HepG2 (cell line): Measurements from ENCODE around the gene DPF1. TPM values are rescaled to one million over a fixed set of nuclear protein-coding genes. Genes with fewer than 3 reads are reported as not detected.

Experiments used
- ATAC-seq: fragments of 200-7000 bp; cut with Tn5 transposase; 3 replicates; pipeline ENCODE4 v1.9.1; 2020; ENCODE audit warnings: mild to moderate bottlenecking, moderate library complexity
- BruUV-seq: library from RNA; stranded (reverse); fragments of 400-500 nt; replicated peaks from 2 replicates; lab custom pipeline; 2021; lab: Mats Ljungman, UMichigan
- CTCF ChIA-PET: fragments of 300-600 bp; formaldehyde crosslinking; extraction: SDS; loops from one replicate; lab custom pipeline; 2021; ENCODE audit warnings: low total read pairs, inconsistent platforms, low intra/inter-chr PET ratio; lab: Yijun Ruan, JAX
- POLR2A ChIA-PET: fragments of 350-600 bp; sonication (Branson Sonifier 250); formaldehyde crosslinking; loops from one replicate; lab custom pipeline; 2020; ENCODE audit warnings: antibody characterized with exemption, inconsistent platforms; lab: Yijun Ruan, JAX
- DNase-seq: peaks from one replicate; pipeline ENCODE4 v3.0.0-alpha.2; 2015; ENCODE audit warnings: low spot score
- FAIRE-seq: peaks from 3 replicates; lab custom pipeline; 2011; peaks lifted over from hg19 to GRCh38; lab: Jason Lieb, UNC
- H2AFZ ChIP-seq: one replicate; pipeline ENCODE4 v1.6.1; 2011; ENCODE audit warnings: low read length, inconsistent platforms
- H3K27ac ChIP-seq: fragments of 300-600 bp; 3 replicates; pipeline ENCODE4 v1.8.0; 2011; ENCODE audit warnings: mixed run types, mild to moderate bottlenecking, mixed read lengths, low read length, inconsistent platforms; ENCODE audit not compliant: insufficient read depth; ENCODE audit errors: extremely low read length
- H3K27me3 ChIP-seq, 2 experiments: fragments of 200-600 bp in 1 of 2; 2 replicates in 1 of 2; 3 replicates in 1 of 2; pipeline versions ENCODE4 v1.6.0 to v1.8.0; 2011; ENCODE audit warnings: low read length in 2 of 2, mild to moderate bottlenecking in 2 of 2, moderate library complexity in 2 of 2, inconsistent platforms in 1 of 2; ENCODE audit not compliant: insufficient read depth in 2 of 2, control insufficient read depth in 1 of 2
- H3K36me3 ChIP-seq, 2 experiments: fragments of 200-600 bp in 1 of 2; replicated peaks in 1 of 2; 2 replicates in 1 of 2; 3 replicates in 1 of 2; pipeline versions ENCODE4 v1.5.1 to v1.8.0; 2011; ENCODE audit warnings: low read length in 2 of 2, inconsistent platforms in 1 of 2; ENCODE audit not compliant: insufficient read depth in 2 of 2, control insufficient read depth in 1 of 2
- H3K4me1 ChIP-seq: 2 replicates; pipeline ENCODE4 v1.5.1; 2012; ENCODE audit warnings: low read length, inconsistent platforms; ENCODE audit not compliant: insufficient read depth
- H3K4me2 ChIP-seq: 2 replicates; pipeline ENCODE4 v1.6.0; 2011; ENCODE audit warnings: low read depth, low read length, inconsistent platforms
- H3K4me3 ChIP-seq, 3 experiments: fragments of 200-600 bp in 1 of 3; sonication (generic), shearing (Covaris generic) in 1 of 3; replicated peaks in 1 of 3; 2 replicates each; pipeline ENCODE4 v1.5.1; 2011 to 2016; ENCODE audit warnings: low read length in 3 of 3, inconsistent platforms in 2 of 3, low read depth in 2 of 3, mild to moderate bottlenecking in 2 of 3, control low read depth in 1 of 3, mixed read lengths in 1 of 3; ENCODE audit not compliant: insufficient read depth in 1 of 3
- H3K79me2 ChIP-seq: one replicate; pipeline ENCODE4 v1.6.1; 2011; ENCODE audit warnings: low read length, inconsistent platforms; ENCODE audit not compliant: insufficient read depth
- H3K9ac ChIP-seq: 2 replicates; pipeline ENCODE4 v1.6.0; 2011; ENCODE audit warnings: mild to moderate bottlenecking, low read depth, low read length, inconsistent platforms; ENCODE audit not compliant: insufficient read depth
- H3K9me3 ChIP-seq: 2 replicates; pipeline ENCODE4 v1.5.1; 2012; ENCODE audit warnings: mild to moderate bottlenecking, low read length
- H4K20me1 ChIP-seq: 2 replicates; pipeline ENCODE4 v1.6.0; 2011; ENCODE audit warnings: inconsistent platforms, mild to moderate bottlenecking, low read length, moderate library complexity; ENCODE audit not compliant: insufficient read depth
- GATAD1 ChIP-seq: IDR thresholded peaks from 2 replicates; pipeline ENCODE4 v1.6.1; 2016; ENCODE audit warnings: missing genetic modification reagents, missing compliant biosample characterization
- HIVEP1 ChIP-seq: sonication (generic); formaldehyde crosslinking; IDR thresholded peaks from 2 replicates; pipeline ENCODE4 v1.4.0; 2020; ENCODE audit warnings: mild to moderate bottlenecking, missing genetic modification reagents
- MTA3 ChIP-seq: sonication (generic); formaldehyde crosslinking; IDR thresholded peaks from 2 replicates; pipeline ENCODE4 v1.4.0; 2020; ENCODE audit warnings: missing genetic modification reagents
- NFKBIZ ChIP-seq: IDR thresholded peaks from 2 replicates; pipeline ENCODE4 v1.6.1; 2018; ENCODE audit warnings: missing genetic modification reagents, missing compliant biosample characterization
- NKX3-1 ChIP-seq: sonication (generic); formaldehyde crosslinking; IDR thresholded peaks from 2 replicates; pipeline ENCODE4 v1.5.0; 2020; ENCODE audit warnings: missing genetic modification reagents
- PCBP2 ChIP-seq: fragments of 200-400 bp; formaldehyde crosslinking; optimal IDR thresholded peaks from 2 replicates; pipeline ENCODE3; 2018; ENCODE audit warnings: low read length, low read depth; ENCODE audit not compliant: poor library complexity, severe bottlenecking
- RARA ChIP-seq: IDR thresholded peaks from 2 replicates; pipeline ENCODE4 v1.6.1; 2016; ENCODE audit warnings: missing genetic modification reagents, missing compliant biosample characterization
- ZFAT ChIP-seq: sonication (generic); formaldehyde crosslinking; conservative IDR thresholded peaks from 2 replicates; pipeline ENCODE4 v1.8.1; 2023; ENCODE audit warnings: missing genetic modification reagents, inconsistent platforms
- ZNF18 ChIP-seq: sonication (generic); formaldehyde crosslinking; IDR thresholded peaks from 2 replicates; pipeline ENCODE4 v1.8.0; 2022; ENCODE audit warnings: mild to moderate bottlenecking, missing genetic modification reagents; ENCODE audit not compliant: insufficient replicate concordance
- ZSCAN25 ChIP-seq: sonication (generic); formaldehyde crosslinking; IDR thresholded peaks from 2 replicates; pipeline ENCODE4 v1.8.0; 2022; ENCODE audit warnings: mild to moderate bottlenecking, missing genetic modification reagents
- WGBS: methylation state at CpG from one replicate; pipeline ENCODE4 v1.1.6; 2017; ENCODE audit warnings: low lambda C conversion rate; 5-methylcytosine and 5-hydroxymethylcytosine counted together
- in situ Hi-C: cut with HindIII; loops from 2 replicates; pipeline ENCODE4 v1.10.0; 2017; ENCODE audit warnings: low pct_unique_long_range_greater_than_20kb; ENCODE audit not compliant: extremely low pct_ligation_motif_present
- intact Hi-C: fragments of 100-400 bp; cut with micrococcal nuclease; formaldehyde crosslinking; loops from one replicate; pipeline ENCODE4 v1.10.0; 2022; ENCODE audit not compliant: unreplicated experiment
- polyA plus RNA-seq, 8 experiments: library from polyadenylated mRNA; depleted of rRNA in 3 of 8; stranded (reverse) in 7 of 8; unstranded in 1 of 8; fragments of >200 nt; fragmentation: Illumina TruSeq in 4 of 8; extraction: Trizol in 4 of 8; gene quantifications; 2 replicates each; pipeline versions ENCODE4 v1.2.1 to v1.2.3, GENCODE V29; 2011 to 2016; ENCODE audit warnings: low read depth in 4 of 8, missing spikeins in 1 of 8, mixed read lengths in 1 of 8; ENCODE audit not compliant: insufficient read depth in 1 of 8
- total RNA-seq, 5 experiments: library from RNA; depleted of rRNA; stranded (reverse); fragments of >200 nt; fragmentation: Illumina TruSeq; extraction: Trizol; gene quantifications; 2 replicates each; pipeline ENCODE4 v1.2.3, GENCODE V29; 2016; ENCODE audit warnings: low read depth in 1 of 5

The DPF1 gene
- total and polyA plus RNA-seq, 2 of the 13 experiments (the other 11 are each of a cell fraction or from before 2014, with no cell fraction given): 1.0 to 3.2 TPM

DNA sequence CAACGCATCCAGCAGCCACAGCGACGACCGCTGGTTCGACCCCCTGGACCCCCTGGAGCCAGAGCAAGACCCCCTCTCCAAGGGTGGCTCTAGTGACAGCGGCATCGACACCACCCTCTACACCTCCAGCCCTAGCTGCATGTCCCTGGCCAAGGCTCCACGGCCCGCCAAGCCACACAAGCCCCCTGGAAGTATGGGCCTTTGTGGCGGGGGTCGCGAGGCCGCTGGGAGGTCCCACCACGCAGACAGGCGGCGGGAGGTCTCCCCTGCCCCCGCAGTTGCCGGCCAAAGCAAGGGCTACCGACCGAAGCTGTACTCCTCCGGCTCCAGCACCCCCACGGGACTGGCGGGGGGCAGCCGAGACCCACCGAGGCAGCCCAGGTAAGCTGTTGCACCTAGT, 59.5 kb downstream of the DPF1 start (continued):
- no peak for TF ChIP-seq ZNF18 (CRISPR knock-in tag)
- TF ChIP-seq ZFAT: no peak

- Histone ChIP-seq H3K79me2 (no peaks in the 10 kb centered on the region), H3K9me3 (peaks cover 9% of the 10 kb centered on the region; the same call in 1 of the 2 replicates), H2AFZ (no peak overlapping the region), H3K4me3 (no peak overlapping the region), H3K36me3 (peaks cover 10 to 37% of the 10 kb centered on the region in 2 experiments; a peak in 4 of 5 replicates), H3K27me3 (no peaks in the 10 kb centered on the region), H3K9ac (no peak overlapping the region), H3K4me2 (no peak overlapping the region), H4K20me1 (no peaks in the 10 kb centered on the region), H3K27ac (no peak overlapping the region), H3K4me1 (no peaks in the 10 kb centered on the region)
- CTCF ChIA-PET: no interaction called here
- in situ Hi-C loops (no loop called here), intact Hi-C loops (no loop called here)
- no TSS peak for BruUV-seq
- 95% methylated on average over 19 of the region's 23 CpGs for WGBS
- no peak for TF ChIP-seq GATAD1 (CRISPR knock-in tag)
- TF ChIP-seq ZSCAN25 (CRISPR knock-in tag): no peak
- TF ChIP-seq NKX3-1: no peak
- TF ChIP-seq PCBP2: no peak
- no peak for TF ChIP-seq MTA3 (CRISPR knock-in tag)
- TF ChIP-seq RARA (CRISPR knock-in tag): no peak
- TF ChIP-seq NFKBIZ: no peak
- no peak for TF ChIP-seq HIVEP1 (CRISPR knock-in tag)
- POLR2A ChIA-PET: no interaction called here
- FAIRE-seq (no peak), ATAC-seq (no peak), DNase-seq (no peak)
Observed at GRCh38 chr19:38163419-38164290, 60.4 kb downstream of the DPF1 start.
